ENCODE data around the gene CNTFR. TPM values are rescaled to one million over a fixed set of nuclear protein-coding genes. Genes with fewer than 3 reads are reported as not detected.
A peak's percentile ranks its signal among the peaks of the same experiment; 100 is the strongest.

Gene CNTFR
- total and polyA plus RNA-seq, 2 of the 8 experiments (the other 6 are each of a cell fraction or from before 2014, with no cell fraction given), result 1.2 to 4.2 TPM

DNA sequence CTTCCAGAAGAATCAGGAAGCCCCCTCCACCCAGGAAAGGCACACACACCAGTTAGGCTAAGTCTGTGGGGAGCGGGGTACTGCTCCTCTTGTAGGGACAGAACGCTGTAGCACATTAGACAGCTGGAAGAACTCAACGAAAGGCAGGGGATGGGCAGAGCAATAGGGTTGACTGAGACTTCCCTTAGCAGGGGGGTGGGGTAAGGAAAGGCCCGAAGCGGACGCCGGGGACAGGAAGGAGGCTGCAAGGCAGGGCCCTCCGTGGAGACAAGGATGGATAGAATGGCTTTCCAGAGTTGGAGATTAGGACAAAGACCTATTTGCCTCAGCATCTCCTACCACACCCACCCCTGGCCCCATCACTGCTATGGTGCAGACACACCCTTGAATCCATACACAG, 14.3 kb downstream of the CNTFR start:
- H3K79me1 ChIP-seq (ENCODE audit: low read depth, low read length), result no peaks in the 10 kb centered on the region
- CTCF ChIA-PET (ENCODE audit: partially characterized antibody), result interaction anchor here (0.7 to 13.8 kb wide), 9 partner anchors 9 to 171 kb away, joined by 3 to 241 read pairs (median 6); no protein-coding TSS in a partner anchor
- no peak for TF ChIP-seq TEAD4 (IDR thresholded peaks at IDR 0.05; ENCODE audit: low read depth, low read length)
- no peak for TF ChIP-seq RAD21 (IDR thresholded peaks at IDR 0.05 in 1 of 2, conservative IDR thresholded peaks at IDR 0.05 in 1 of 2; ENCODE audit: low read depth in 2 of 2, low read length in 2 of 2)
- TF ChIP-seq JUN (IDR thresholded peaks at IDR 0.05; ENCODE audit: low read depth, low read length), result no peak
- TF ChIP-seq PHF8 (conservative IDR thresholded peaks at IDR 0.05; ENCODE audit: low read depth, low read length), result no peak
- TF ChIP-seq CBX5 (IDR thresholded peaks at IDR 0.05; ENCODE audit: low read depth, low read length), result no peak
- TF ChIP-seq, protein P1, sequence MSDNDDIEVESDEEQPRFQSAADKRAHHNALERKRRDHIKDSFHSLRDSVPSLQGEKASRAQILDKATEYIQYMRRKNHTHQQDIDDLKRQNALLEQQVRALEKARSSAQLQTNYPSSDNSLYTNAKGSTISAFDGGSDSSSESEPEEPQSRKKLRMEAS (IDR thresholded peaks at IDR 0.05), result no peak
- no peak for TF ChIP-seq GABPA (IDR thresholded peaks at IDR 0.05; ENCODE audit: borderline replicate concordance, insufficient read depth, low read length)
- no peak for TF ChIP-seq SP1 (IDR thresholded peaks at IDR 0.05; ENCODE audit: low read depth, low read length)
- TF ChIP-seq JUND (IDR thresholded peaks at IDR 0.05; ENCODE audit: low read length), result no peak
- H3K27ac ChIP-seq (ENCODE audit: low read depth, low read length), result no peak overlapping the region
- H4K8ac ChIP-seq (ENCODE audit: extremely low read depth, insufficient read depth, low read length), result no peak overlapping the region
- no peak overlapping the region for H2BK120ac ChIP-seq (replicated peaks; ENCODE audit: low read depth, low read length)
- H2BK20ac ChIP-seq (ENCODE audit: low read length), result no peak overlapping the region
- peaks cover 19% of the 10 kb centered on the region; the same call in 1 of the 2 replicates for H3K23me2 ChIP-seq (ENCODE audit: low read depth, low read length)
- H4K91ac ChIP-seq (replicated peaks; ENCODE audit: insufficient read length, low read length), result no peak overlapping the region
- H3K56ac ChIP-seq (replicated peaks; ENCODE audit: insufficient read length, low read depth, low read length), result no peak overlapping the region
- H2BK15ac ChIP-seq (ENCODE audit: low read length), result no peak overlapping the region
- H3K4me3 ChIP-seq (ENCODE audit: extremely low read depth in 1 of 4, insufficient read depth in 2 of 4, low read depth in 3 of 4, low read length in 4 of 4), result no peak overlapping the region
- H3K36me3 ChIP-seq (ENCODE audit: control insufficient read depth in 2 of 4, insufficient read depth in 4 of 4, low read length in 3 of 4), result no peaks in the 10 kb centered on the region
- H3K9me3 ChIP-seq (ENCODE audit: insufficient read depth in 2 of 2, low read depth in 1 of 2, low read length in 1 of 2), result no peaks in the 10 kb centered on the region
- FAIRE-seq (no peak), DNase-seq (ENCODE audit: low read depth in 1 of 2, low spot score in 2 of 2) (no peak)
- no peak overlapping the region for H2BK12ac ChIP-seq (ENCODE audit: low read depth, low read length)
- H3K79me2 ChIP-seq (ENCODE audit: control insufficient read depth in 1 of 2, insufficient read depth in 2 of 2, low read length in 2 of 2), result no peaks in the 10 kb centered on the region
- 0 out of 2 replicates have a peak overlapping the region, but pooled peaks have one; percentile 6 for H2AK5ac ChIP-seq (ENCODE audit: low read depth, low read length)
- peaks cover 0 to 5% of the 10 kb centered on the region in 2 experiments for H4K20me1 ChIP-seq (replicated peaks in 1 of 2; ENCODE audit: control insufficient read depth in 1 of 2, insufficient read depth in 2 of 2, low read length in 2 of 2)
- POLR2A ChIA-PET (ENCODE audit: partially characterized antibody), result no interaction called here
- H2BK5ac ChIP-seq (ENCODE audit: low read depth, low read length), result no peak overlapping the region
- H4K5ac ChIP-seq (ENCODE audit: insufficient read length, low read depth, low read length), result no peak overlapping the region
- no peak overlapping the region for H3K14ac ChIP-seq (ENCODE audit: insufficient read length)
- no peak overlapping the region for H3K9ac ChIP-seq (replicated peaks in 1 of 4; ENCODE audit: extremely low read depth in 1 of 4, low read depth in 3 of 4, low read length in 3 of 4)
- no peak overlapping the region for H3K4me2 ChIP-seq (ENCODE audit: insufficient read depth in 1 of 2, low read depth in 2 of 2, low read length in 2 of 2)
- H3K27me3 ChIP-seq (replicated peaks in 1 of 4; ENCODE audit: control insufficient read depth in 3 of 4, extremely low read depth in 1 of 4, insufficient read depth in 3 of 4, low read length in 3 of 4), result peaks cover 18 to 53% (median 44%) of the 10 kb centered on the region in 4 experiments
- no peak overlapping the region for H3K18ac ChIP-seq (ENCODE audit: extremely low read depth, low read length)
- peaks cover 9 to 52% (median 29%) of the 10 kb centered on the region in 4 experiments for H3K4me1 ChIP-seq (replicated peaks in 1 of 4; ENCODE audit: control insufficient read depth in 3 of 4, insufficient read depth in 4 of 4, low read length in 3 of 4)
- WGBS, 2 experiments (ENCODE audit: extremely low coverage in 1 of 2, insufficient coverage in 1 of 2, insufficient read length in 1 of 2, insufficient replicate concordance in 2 of 2, low coverage in 1 of 2, low lambda C conversion rate in 2 of 2, missing lambda C conversion rate in 1 of 2), result 78% methylated on average over 8 of the region's 8 CpGs; no CpG with 5 or more reads in 1 of the 2 experiments
- H3K23ac ChIP-seq (ENCODE audit: insufficient read length), result no peak overlapping the region
- H2AFZ ChIP-seq (ENCODE audit: low read length), result no peak overlapping the region
- H3K4ac ChIP-seq (replicated peaks; ENCODE audit: insufficient read length, low read depth, low read length), result no peak overlapping the region

All from H1 (cell line).